ENCODE measurements around the gene PARP16. TPM values are rescaled to one million over a fixed set of nuclear protein-coding genes. Genes with fewer than 3 reads are reported as not detected.

Gene PARP16
- total RNA-seq, 1 experiment from 2014 or later: 5.8 TPM

DNA sequence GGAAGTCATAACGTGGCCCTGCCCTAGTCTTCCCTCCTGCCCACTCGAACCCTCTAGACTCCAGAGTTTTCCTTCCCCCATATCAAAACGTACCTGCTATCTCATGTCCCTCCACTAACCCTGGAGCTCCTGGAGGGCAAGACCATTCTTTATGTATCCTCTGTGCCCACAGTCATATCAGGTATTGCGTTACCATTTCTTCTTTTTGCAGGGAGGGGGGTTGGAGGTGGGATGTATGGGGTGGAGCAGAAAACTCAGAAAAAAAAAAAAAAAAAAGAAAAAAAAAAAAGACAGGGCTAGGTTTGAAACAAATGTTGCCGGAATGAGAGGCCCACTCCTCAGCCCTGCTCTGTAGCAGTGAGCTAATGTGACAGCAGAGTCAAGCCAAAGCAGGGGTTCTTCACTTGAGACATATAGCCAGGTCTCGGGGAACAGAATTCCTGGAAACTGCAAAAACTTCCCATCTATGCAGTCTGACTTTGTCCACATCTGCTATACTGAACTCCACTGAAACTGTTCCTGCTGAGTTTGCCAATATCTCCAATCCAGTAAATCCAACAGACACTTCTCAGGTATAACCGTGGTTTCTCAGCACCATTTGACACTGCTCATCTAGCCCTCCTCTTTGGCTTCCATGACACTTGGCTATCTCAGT is 31.1 kb downstream of the PARP16 start:
- TF ChIP-seq, protein P1, sequence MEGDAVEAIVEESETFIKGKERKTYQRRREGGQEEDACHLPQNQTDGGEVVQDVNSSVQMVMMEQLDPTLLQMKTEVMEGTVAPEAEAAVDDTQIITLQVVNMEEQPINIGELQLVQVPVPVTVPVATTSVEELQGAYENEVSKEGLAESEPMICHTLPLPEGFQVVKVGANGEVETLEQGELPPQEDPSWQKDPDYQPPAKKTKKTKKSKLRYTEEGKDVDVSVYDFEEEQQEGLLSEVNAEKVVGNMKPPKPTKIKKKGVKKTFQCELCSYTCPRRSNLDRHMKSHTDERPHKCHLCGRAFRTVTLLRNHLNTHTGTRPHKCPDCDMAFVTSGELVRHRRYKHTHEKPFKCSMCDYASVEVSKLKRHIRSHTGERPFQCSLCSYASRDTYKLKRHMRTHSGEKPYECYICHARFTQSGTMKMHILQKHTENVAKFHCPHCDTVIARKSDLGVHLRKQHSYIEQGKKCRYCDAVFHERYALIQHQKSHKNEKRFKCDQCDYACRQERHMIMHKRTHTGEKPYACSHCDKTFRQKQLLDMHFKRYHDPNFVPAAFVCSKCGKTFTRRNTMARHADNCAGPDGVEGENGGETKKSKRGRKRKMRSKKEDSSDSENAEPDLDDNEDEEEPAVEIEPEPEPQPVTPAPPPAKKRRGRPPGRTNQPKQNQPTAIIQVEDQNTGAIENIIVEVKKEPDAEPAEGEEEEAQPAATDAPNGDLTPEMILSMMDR (IDR thresholded peaks at IDR 0.05; ENCODE audit: unreplicated experiment): no peak
- Mint-ChIP-seq H3K36me3 (ENCODE audit: insufficient read depth, unreplicated experiment) (no peaks in the 10 kb centered on the region), H3K9me3 (ENCODE audit: low read depth, unreplicated experiment) (no peaks in the 10 kb centered on the region), H3K4me1 (ENCODE audit: low read depth, unreplicated experiment) (no peaks in the 10 kb centered on the region), H3K27ac (ENCODE audit: unreplicated experiment) (no peak overlapping the region), H3K4me3 (ENCODE audit: low read depth, unreplicated experiment) (no peak overlapping the region), H3K27me3 (ENCODE audit: unreplicated experiment) (no peaks in the 10 kb centered on the region)
- intact Hi-C loops (cut with micrococcal nuclease; ENCODE audit: unreplicated experiment): no loop called here
- no peak for DNase-seq
- CTCF ChIA-PET: interaction anchor here (1.1 kb wide), 1 partner anchor 10 kb away, joined by 5 read pairs; no protein-coding TSS in a partner anchor
- BruUV-seq (replicated peaks): no TSS peak

GRCh38 chr15:65254758-65255157 is 31.9 kb downstream of the PARP16 start:
- no peak for DNase-seq
- no TSS peak for BruUV-seq (replicated peaks)
- H3K27ac Mint-ChIP-seq (ENCODE audit: unreplicated experiment): no peak overlapping the region
- no peaks in the 10 kb centered on the region for H3K27me3 Mint-ChIP-seq (ENCODE audit: unreplicated experiment)
- no peaks in the 10 kb centered on the region for H3K9me3 Mint-ChIP-seq (ENCODE audit: low read depth, unreplicated experiment)
- intact Hi-C loops (cut with micrococcal nuclease; ENCODE audit: unreplicated experiment): no loop called here
- no peaks in the 10 kb centered on the region for H3K36me3 Mint-ChIP-seq (ENCODE audit: insufficient read depth, unreplicated experiment)
- TF ChIP-seq, protein P1 (IDR thresholded peaks at IDR 0.05; ENCODE audit: unreplicated experiment): no peak
- H3K4me3 Mint-ChIP-seq (ENCODE audit: low read depth, unreplicated experiment): no peak overlapping the region
- no peaks in the 10 kb centered on the region for H3K4me1 Mint-ChIP-seq (ENCODE audit: low read depth, unreplicated experiment)
- CTCF ChIA-PET: no interaction called here

DNA sequence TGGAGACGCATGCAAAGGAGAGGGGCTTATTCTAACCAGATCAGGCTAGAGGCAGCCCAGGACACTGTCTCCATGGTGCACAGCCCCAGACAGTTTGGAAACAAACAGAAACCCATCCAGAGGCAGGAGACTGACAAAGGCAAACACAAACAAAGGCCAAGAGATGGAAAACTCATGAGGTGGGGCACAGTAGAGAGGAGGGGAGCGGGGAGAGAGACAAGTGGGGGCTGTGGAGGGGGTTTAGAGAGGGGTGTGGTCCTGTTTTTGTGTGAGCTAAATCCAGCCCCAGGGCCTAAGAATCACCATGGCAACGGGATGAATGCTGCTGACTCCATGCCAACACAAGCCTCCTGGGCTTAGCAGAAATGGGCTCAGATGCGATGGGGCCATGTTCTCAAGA is 32.3 kb downstream of the PARP16 start:
- Mint-ChIP-seq H3K4me3 (ENCODE audit: low read depth, unreplicated experiment) (no peak overlapping the region), H3K36me3 (ENCODE audit: insufficient read depth, unreplicated experiment) (no peaks in the 10 kb centered on the region), H3K27ac (ENCODE audit: unreplicated experiment) (no peak overlapping the region), H3K9me3 (ENCODE audit: low read depth, unreplicated experiment) (no peaks in the 10 kb centered on the region), H3K27me3 (ENCODE audit: unreplicated experiment) (no peaks in the 10 kb centered on the region), H3K4me1 (ENCODE audit: low read depth, unreplicated experiment) (no peaks in the 10 kb centered on the region)
- CTCF ChIA-PET: no interaction called here
- BruUV-seq (replicated peaks): no TSS peak
- TF ChIP-seq, protein P1 (IDR thresholded peaks at IDR 0.05; ENCODE audit: unreplicated experiment): no peak
- intact Hi-C loops (cut with micrococcal nuclease; ENCODE audit: unreplicated experiment): no loop called here
- DNase-seq: no peak

DNA sequence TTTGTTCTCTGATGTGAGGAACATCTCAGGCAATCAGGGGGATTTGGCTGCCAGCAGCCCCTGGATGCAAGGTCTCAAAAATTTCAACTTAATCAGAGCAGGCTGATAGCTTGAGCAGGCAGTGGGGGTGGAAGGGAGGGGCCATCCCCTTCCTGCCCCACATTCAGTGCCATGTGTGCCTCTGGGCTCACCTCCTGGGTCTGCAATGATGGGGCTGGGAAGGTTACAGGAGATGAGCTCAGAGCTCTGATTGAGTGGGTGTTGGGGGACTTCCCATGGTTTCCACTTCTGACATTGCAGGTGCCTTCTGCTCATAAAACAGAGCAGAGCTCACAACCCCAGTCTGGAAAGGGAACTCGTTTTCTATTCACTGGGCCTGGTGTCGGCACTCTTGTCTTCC is 37.0 kb downstream of the PARP16 start:
- H3K27ac Mint-ChIP-seq (ENCODE audit: unreplicated experiment): no peak overlapping the region
- CTCF ChIA-PET: no interaction called here
- no peaks in the 10 kb centered on the region for H3K9me3 Mint-ChIP-seq (ENCODE audit: low read depth, unreplicated experiment)
- intact Hi-C loops (cut with micrococcal nuclease; ENCODE audit: unreplicated experiment): no loop called here
- TF ChIP-seq, protein P1 (IDR thresholded peaks at IDR 0.05; ENCODE audit: unreplicated experiment): no peak
- no peak overlapping the region for H3K4me3 Mint-ChIP-seq (ENCODE audit: low read depth, unreplicated experiment)
- H3K4me1 Mint-ChIP-seq (ENCODE audit: low read depth, unreplicated experiment): no peaks in the 10 kb centered on the region
- no peaks in the 10 kb centered on the region for H3K27me3 Mint-ChIP-seq (ENCODE audit: unreplicated experiment)
- BruUV-seq (replicated peaks): no TSS peak
- no peaks in the 10 kb centered on the region for H3K36me3 Mint-ChIP-seq (ENCODE audit: insufficient read depth, unreplicated experiment)
- no peak for DNase-seq
